GM19372 (cell line): ENCODE data around the gene PCP2.

Experiments used
- ATAC-seq: cut with Tn5 transposase; IDR thresholded peaks from one replicate; pipeline ENCODE4 v1.9.1; 2021; ENCODE audit warnings: mild to moderate bottlenecking, low read depth, moderate library complexity; ENCODE audit not compliant: unreplicated experiment

Gene PCP2

GRCh38 chr19:7620442-7621412 lies 12.8 kb downstream of the PCP2 start:
- ATAC-seq: no peak

- no peak for ATAC-seq
Observed at GRCh38 chr19:7619671-7620441, 13.7 kb downstream of the PCP2 start.

- ATAC-seq: no peak
Observed at GRCh38 chr19:7618771-7619510, 14.6 kb downstream of the PCP2 start.

GRCh38 chr19:7618348-7618747 lies 15.2 kb downstream of the PCP2 start:
- no peak for ATAC-seq

GRCh38 chr19:7617735-7618134 lies 15.8 kb downstream of the PCP2 start:
- no peak for ATAC-seq

- no peak for ATAC-seq
Observed at GRCh38 chr19:7617172-7617571, 16.3 kb downstream of the PCP2 start.

- ATAC-seq: no peak
Observed at GRCh38 chr19:7614859-7615741, 18.4 kb downstream of the PCP2 start.

- no peak for ATAC-seq
Observed at GRCh38 chr19:7612282-7613274, 20.9 kb downstream of the PCP2 start.

- no peak for ATAC-seq
Observed at GRCh38 chr19:7611541-7612279, 21.8 kb downstream of the PCP2 start.

- no peak for ATAC-seq
Observed at GRCh38 chr19:7610491-7611240, 22.9 kb downstream of the PCP2 start.

- ATAC-seq: no peak
Observed at GRCh38 chr19:7607874-7608560, 25.5 kb downstream of the PCP2 start.

GRCh38 chr19:7607212-7607873 lies 26.2 kb downstream of the PCP2 start:
- ATAC-seq: no peak

- ATAC-seq: no peak
Observed at GRCh38 chr19:7606289-7606688, 27.2 kb downstream of the PCP2 start.

GRCh38 chr19:7605490-7606222 lies 27.9 kb downstream of the PCP2 start:
- no peak for ATAC-seq

- no peak for ATAC-seq
Observed at GRCh38 chr19:7603919-7604318, 29.6 kb downstream of the PCP2 start.
